ENCODE data around the gene ARL4D.

- peak; percentile 91 for TF ChIP-seq POLR2AphosphoS5 (IDR thresholded peaks at IDR 0.05; ENCODE audit: insufficient read depth, low read depth, low read length)
- no peak for TF ChIP-seq CTCF (IDR thresholded peaks at IDR 0.05; ENCODE audit: extremely low read depth in 1 of 2, insufficient read depth in 1 of 2, low read depth in 1 of 2, low read length in 2 of 2)
- no peak for TF ChIP-seq EZH2 (IDR thresholded peaks at IDR 0.05; ENCODE audit: borderline replicate concordance, low read depth, low read length, severe bottlenecking)
- TF ChIP-seq POLR2A (IDR thresholded peaks at IDR 0.05; ENCODE audit: low read depth, low read length), result peak; percentile 96
Observed at GRCh38 chr17:43398724-43399595, at the start of gene ARL4D.

Measured in endothelial cell of umbilical vein (primary cell).